Measurements from ENCODE around the gene SLC20A1. TPM values are rescaled to one million over a fixed set of nuclear protein-coding genes. Genes with fewer than 3 reads are reported as not detected.

SLC20A1 gene
- total RNA-seq, 1 donor, result 96.3 TPM

DNA sequence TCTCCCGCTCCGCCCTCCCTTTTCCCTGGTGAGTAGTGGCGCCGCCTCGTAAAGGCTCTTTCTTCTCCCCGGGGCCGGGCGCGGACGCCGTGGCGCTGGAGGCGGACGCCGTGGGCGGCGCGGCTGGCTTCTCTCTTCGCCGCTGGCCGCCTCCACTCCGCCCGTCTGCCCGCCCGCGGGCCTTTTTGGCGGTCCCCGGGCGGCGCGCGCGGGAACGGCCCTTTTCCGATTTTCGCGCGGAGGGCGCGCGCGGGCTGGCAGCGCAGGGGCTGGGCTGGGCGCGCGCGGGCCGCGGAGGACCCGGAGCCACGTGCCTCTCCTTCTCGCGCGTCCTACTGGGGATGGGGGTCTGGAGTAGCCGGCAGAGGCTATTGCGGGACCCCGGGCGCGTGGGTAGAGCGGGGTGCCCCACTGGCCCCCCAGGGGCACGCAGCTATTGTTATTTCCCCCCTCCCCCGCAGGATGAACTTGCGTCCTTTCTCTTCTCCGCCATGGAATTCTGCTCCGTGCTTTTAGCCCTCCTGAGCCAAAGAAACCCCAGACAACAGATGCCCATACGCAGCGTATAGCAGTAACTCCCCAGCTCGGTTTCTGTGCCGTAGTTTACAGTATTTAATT lies 472 bp downstream of the SLC20A1 start:
- DNase-seq (ENCODE audit: low read depth), result no peak
- H3K4me3 ChIP-seq (ENCODE audit: low read depth, low read length), result peak overlapping the region; percentile 94
- TF ChIP-seq, protein P1, sequence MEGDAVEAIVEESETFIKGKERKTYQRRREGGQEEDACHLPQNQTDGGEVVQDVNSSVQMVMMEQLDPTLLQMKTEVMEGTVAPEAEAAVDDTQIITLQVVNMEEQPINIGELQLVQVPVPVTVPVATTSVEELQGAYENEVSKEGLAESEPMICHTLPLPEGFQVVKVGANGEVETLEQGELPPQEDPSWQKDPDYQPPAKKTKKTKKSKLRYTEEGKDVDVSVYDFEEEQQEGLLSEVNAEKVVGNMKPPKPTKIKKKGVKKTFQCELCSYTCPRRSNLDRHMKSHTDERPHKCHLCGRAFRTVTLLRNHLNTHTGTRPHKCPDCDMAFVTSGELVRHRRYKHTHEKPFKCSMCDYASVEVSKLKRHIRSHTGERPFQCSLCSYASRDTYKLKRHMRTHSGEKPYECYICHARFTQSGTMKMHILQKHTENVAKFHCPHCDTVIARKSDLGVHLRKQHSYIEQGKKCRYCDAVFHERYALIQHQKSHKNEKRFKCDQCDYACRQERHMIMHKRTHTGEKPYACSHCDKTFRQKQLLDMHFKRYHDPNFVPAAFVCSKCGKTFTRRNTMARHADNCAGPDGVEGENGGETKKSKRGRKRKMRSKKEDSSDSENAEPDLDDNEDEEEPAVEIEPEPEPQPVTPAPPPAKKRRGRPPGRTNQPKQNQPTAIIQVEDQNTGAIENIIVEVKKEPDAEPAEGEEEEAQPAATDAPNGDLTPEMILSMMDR (IDR thresholded peaks at IDR 0.05; ENCODE audit: insufficient read depth, low read depth, low read length), result no peak

DNA sequence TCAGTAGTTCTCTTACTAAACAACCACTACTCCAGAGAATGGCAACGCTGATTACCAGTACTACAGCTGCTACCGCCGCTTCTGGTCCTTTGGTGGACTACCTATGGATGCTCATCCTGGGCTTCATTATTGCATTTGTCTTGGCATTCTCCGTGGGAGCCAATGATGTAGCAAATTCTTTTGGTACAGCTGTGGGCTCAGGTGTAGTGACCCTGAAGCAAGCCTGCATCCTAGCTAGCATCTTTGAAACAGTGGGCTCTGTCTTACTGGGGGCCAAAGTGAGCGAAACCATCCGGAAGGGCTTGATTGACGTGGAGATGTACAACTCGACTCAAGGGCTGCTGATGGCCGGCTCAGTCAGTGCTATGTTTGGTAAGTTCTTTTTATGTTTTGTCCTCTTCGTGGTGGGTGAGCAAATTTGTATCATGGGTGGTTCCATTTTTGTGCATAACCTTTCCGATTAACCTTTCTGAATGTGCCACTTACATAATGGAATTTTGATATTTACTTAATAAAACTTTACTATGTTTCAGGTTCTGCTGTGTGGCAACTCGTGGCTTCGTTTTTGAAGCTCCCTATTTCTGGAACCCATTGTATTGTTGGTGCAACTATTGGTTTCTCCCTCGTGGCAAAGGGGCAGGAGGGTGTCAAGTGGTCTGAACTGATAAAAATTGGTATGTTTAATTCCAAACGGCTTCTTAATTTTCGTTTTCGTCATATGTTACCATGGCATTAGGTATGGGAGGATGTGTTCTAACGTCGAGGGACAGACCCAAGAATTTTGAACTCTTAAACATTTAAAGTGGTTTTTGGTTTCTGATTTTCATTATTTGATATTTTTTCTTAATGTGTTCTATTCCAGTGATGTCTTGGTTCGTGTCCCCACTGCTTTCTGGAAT lies 1.3 kb downstream of the SLC20A1 start:
- no peak for DNase-seq (ENCODE audit: low read depth)
- peak overlapping the region; percentile 94 for H3K4me3 ChIP-seq (ENCODE audit: low read depth, low read length)
- TF ChIP-seq, protein P1 (IDR thresholded peaks at IDR 0.05; ENCODE audit: insufficient read depth, low read depth, low read length), result no peak

DNA sequence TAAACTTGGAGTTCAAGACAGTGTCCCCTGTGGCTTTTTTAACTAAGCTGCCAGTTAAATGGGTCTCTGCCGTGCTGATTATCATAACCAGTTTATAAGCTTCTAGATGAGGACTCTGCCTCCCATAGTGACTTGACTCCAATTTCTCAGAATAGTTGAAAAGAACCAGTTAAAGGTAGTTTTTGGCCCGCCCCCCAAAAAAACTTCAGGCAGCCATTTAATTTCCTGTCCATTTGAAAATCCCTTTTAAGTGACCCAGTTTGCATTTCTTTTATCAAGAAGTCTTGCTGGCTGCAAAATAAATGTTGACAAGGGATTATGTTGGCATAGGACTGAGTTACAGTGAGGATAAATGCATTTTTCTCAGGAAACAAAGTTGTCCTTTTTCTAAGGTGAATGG lies 2.3 kb downstream of the SLC20A1 start:
- DNase-seq (ENCODE audit: low read depth), result no peak
- H3K4me3 ChIP-seq (ENCODE audit: low read depth, low read length), result peak overlapping the region; percentile 94

DNA sequence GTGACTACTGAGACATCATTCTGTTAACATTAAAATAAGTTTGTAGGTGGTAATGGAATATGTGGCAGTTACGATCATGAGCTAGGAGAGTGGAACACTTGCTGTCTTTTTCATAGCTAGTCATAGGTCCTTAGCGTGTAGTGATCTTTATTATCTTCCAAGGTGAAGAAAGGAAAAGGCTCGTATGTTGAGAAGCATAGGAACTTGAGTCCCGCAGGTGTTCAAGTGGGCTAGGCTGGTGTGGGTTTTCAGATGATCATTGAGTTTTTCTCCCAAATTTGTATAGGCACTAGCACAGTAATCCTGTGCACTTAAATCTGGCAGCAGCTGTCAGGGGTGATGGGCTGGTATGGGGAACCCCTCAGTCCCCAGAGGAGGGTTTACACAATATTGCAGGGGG lies 10.9 kb downstream of the SLC20A1 start:
- TF ChIP-seq, protein P1 (IDR thresholded peaks at IDR 0.05; ENCODE audit: insufficient read depth, low read depth, low read length), result no peak

More for the DNA sequence above, 2.3 kb downstream of the SLC20A1 start:
- TF ChIP-seq, protein P1 (IDR thresholded peaks at IDR 0.05; ENCODE audit: insufficient read depth, low read depth, low read length), result no peak

DNA sequence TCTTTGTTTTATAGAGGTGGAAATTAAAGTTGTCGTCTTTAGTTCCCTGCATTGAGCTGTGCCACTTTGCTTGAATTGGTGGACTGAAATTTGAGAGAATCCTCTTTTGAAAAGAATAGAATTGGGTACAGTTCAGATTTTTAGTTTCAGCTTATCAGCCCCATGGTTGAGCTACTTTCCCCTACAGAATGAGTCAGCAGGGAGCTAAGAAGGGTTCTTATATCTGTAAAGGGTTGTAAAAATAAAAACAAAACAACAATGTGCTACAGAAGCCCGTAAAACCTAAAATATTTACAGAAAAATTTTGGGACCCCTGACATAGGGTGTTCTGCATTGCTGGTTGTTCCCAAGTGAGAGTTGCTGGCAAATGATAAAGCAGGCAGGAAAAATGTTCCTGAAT lies 12.6 kb downstream of the SLC20A1 start:
- DNase-seq (ENCODE audit: low read depth), result peak; percentile 33
- TF ChIP-seq, protein P1 (IDR thresholded peaks at IDR 0.05; ENCODE audit: insufficient read depth, low read depth, low read length), result no peak
- H3K4me3 ChIP-seq (ENCODE audit: low read depth, low read length), result no peak overlapping the region

More for the DNA sequence above, 10.9 kb downstream of the SLC20A1 start:
- no peak overlapping the region for H3K4me3 ChIP-seq (ENCODE audit: low read depth, low read length)
- no peak for DNase-seq (ENCODE audit: low read depth)

DNA sequence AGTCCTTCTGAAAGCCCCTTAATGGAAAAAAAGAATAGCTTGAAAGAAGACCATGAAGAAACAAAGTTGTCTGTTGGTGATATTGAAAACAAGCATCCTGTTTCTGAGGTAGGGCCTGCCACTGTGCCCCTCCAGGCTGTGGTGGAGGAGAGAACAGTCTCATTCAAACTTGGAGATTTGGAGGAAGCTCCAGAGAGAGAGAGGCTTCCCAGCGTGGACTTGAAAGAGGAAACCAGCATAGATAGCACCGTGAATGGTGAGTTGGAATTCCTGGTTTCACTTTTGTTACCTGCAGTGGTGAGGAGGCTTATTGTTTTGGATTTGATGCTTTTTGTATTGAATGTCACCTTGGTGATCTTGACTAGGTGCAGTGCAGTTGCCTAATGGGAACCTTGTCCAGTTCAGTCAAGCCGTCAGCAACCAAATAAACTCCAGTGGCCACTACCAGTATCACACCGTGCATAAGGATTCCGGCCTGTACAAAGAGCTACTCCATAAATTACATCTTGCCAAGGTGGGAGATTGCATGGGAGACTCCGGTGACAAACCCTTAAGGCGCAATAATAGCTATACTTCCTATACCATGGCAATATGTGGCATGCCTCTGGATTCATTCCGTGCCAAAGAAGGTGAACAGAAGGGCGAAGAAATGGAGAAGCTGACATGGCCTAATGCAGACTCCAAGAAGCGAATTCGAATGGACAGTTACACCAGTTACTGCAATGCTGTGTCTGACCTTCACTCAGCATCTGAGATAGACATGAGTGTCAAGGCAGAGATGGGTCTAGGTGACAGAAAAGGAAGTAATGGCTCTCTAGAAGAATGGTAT lies 13.3 kb downstream of the SLC20A1 start:
- no peak for DNase-seq (ENCODE audit: low read depth)
- TF ChIP-seq, protein P1 (IDR thresholded peaks at IDR 0.05; ENCODE audit: insufficient read depth, low read depth, low read length), result no peak
- no peak overlapping the region for H3K4me3 ChIP-seq (ENCODE audit: low read depth, low read length)
